ENCODE data around the gene PAPPA. TPM values are rescaled to one million over a fixed set of nuclear protein-coding genes. Genes with fewer than 3 reads are reported as not detected.

Gene PAPPA
- total and polyA plus RNA-seq, 9 of the 15 experiments (the other 6 are each of a cell fraction or from before 2014, with no cell fraction given): 0.06 to 0.18 (median 0.11) TPM

- TF ChIP-seq SFPQ (IDR thresholded peaks at IDR 0.05; ENCODE audit: low read depth, low read length) (no peak), FOXP4 (CRISPR knock-in tag; IDR thresholded peaks at IDR 0.05; ENCODE audit: borderline replicate concordance) (no peak), ZNF766 (CRISPR knock-in tag; conservative IDR thresholded peaks at IDR 0.05) (peak; percentile 51; the same call in 1 of the 2 replicates), SOX6 (IDR thresholded peaks at IDR 0.05) (peak; percentile 70), ZNF586 (CRISPR knock-in tag; conservative IDR thresholded peaks at IDR 0.05) (no peak), ZNF57 (CRISPR knock-in tag; IDR thresholded peaks at IDR 0.05) (no peak), ZNF146 (CRISPR knock-in tag; IDR thresholded peaks at IDR 0.05; ENCODE audit: unreplicated experiment) (no peak), ZFP1 (CRISPR knock-in tag; IDR thresholded peaks at IDR 0.05) (no peak), ATF2 (CRISPR knock-in tag; IDR thresholded peaks at IDR 0.05) (no peak), ID3 (CRISPR knock-in tag; IDR thresholded peaks at IDR 0.05) (no peak), ID3 (tag; IDR thresholded peaks at IDR 0.05) (0 out of 2 replicates have a peak, but pooled peaks have one; percentile 28), STAT5A (IDR thresholded peaks at IDR 0.05; ENCODE audit: borderline replicate concordance, low read length) (no peak), PBX2 (CRISPR knock-in tag; IDR thresholded peaks at IDR 0.05; ENCODE audit: low read depth) (no peak), PBX2 (tag; conservative IDR thresholded peaks at IDR 0.05; ENCODE audit: low read depth) (0 out of 2 replicates have a peak, but pooled peaks have one; percentile 40), ZNF830 (CRISPR knock-in tag; IDR thresholded peaks at IDR 0.05) (no peak), HES1 (IDR thresholded peaks at IDR 0.05; ENCODE audit: low read depth) (no peak), ZNF644 (tag; IDR thresholded peaks at IDR 0.05; ENCODE audit: low read depth) (0 out of 2 replicates have a peak, but pooled peaks have one; percentile 32), CSDE1 (IDR thresholded peaks at IDR 0.05) (no peak), ZKSCAN1 (IDR thresholded peaks at IDR 0.05; ENCODE audit: low read depth, low read length) (no peak)
These were observed 267.5 kb downstream of the PAPPA start (continued) for GRCh38 chr9:116420993-116421538.
